B cell (primary cell): ENCODE data around the gene ELOB. TPM values are rescaled to one million over a fixed set of nuclear protein-coding genes. Genes with fewer than 3 reads are reported as not detected.

Experiments used
- ATAC-seq: fragments of 200-7000 bp; cut with Tn5 transposase; one replicate; pipeline ENCODE4 v1.10.0; 2021; ENCODE audit warnings: low read depth, mild to moderate bottlenecking, moderate number of reproducible peaks, moderate library complexity
- CTCF ChIA-PET: fragments of 350-600 bp; sonication (Branson Sonifier 250); formaldehyde crosslinking; loops from one replicate; lab custom pipeline; 2021; ENCODE audit warnings: antibody characterized with exemption, inconsistent platforms; lab: Charles Lee
- POLR2A ChIA-PET: fragments of 350-600 bp; sonication (Branson Sonifier 250); formaldehyde crosslinking; loops from one replicate; lab custom pipeline; 2021; ENCODE audit warnings: antibody characterized with exemption; lab: Charles Lee
- DNase-seq: peaks from one replicate; pipeline ENCODE4 v3.0.0; 2013
- H2AFZ ChIP-seq: 2 replicates; pipeline ENCODE4 v1.6.1; 2012; ENCODE audit warnings: mild to moderate bottlenecking, low read depth, low read length; ENCODE audit not compliant: insufficient read depth, poor library complexity, severe bottlenecking
- H3K27ac ChIP-seq, 2 donors: 1 replicate in 1 of 2; 2 replicates in 1 of 2; pipeline ENCODE4 v1.5.1; 2012 to 2013; ENCODE audit warnings: low read length in 2 of 2, mild to moderate bottlenecking in 2 of 2, moderate library complexity in 1 of 2
- H3K27me3 ChIP-seq, 4 experiments: fragments of 200-600 bp in 1 of 4; sonication (generic) in 1 of 4; replicated peaks in 1 of 4; 1 replicate in 2 of 4; 2 replicates in 2 of 4; pipeline versions ENCODE4 v1.6.1 to v1.7.0; 2013 to 2016; ENCODE audit warnings: low read length in 3 of 4, mild to moderate bottlenecking in 2 of 4, mixed read lengths in 1 of 4, moderate library complexity in 1 of 4; ENCODE audit not compliant: insufficient read depth in 4 of 4, control insufficient read depth in 3 of 4; ENCODE audit errors: control extremely low read depth in 1 of 4
- H3K36me3 ChIP-seq, 2 experiments: replicated peaks in 1 of 2; 1 replicate in 1 of 2; 2 replicates in 1 of 2; pipeline versions ENCODE4 v1.6.1 to v1.7.1; 2013; ENCODE audit warnings: low read length in 1 of 2; ENCODE audit not compliant: insufficient read depth in 2 of 2, control insufficient read depth in 1 of 2; ENCODE audit errors: control extremely low read depth in 1 of 2, extremely low read depth in 1 of 2
- H3K4me1 ChIP-seq, 2 donors: fragments of 200-600 bp in 1 of 2; sonication (generic) in 1 of 2; 1 replicate in 1 of 2; 2 replicates in 1 of 2; pipeline versions ENCODE4 v1.5.1 to v1.6.1; 2013 to 2017; ENCODE audit warnings: low read length in 2 of 2; ENCODE audit not compliant: control insufficient read depth in 2 of 2, insufficient read depth in 2 of 2
- H3K4me2 ChIP-seq: replicated peaks from 2 replicates; pipeline ENCODE3; 2012; ENCODE audit warnings: mild to moderate bottlenecking, low read depth, low read length; ENCODE audit not compliant: poor library complexity, severe bottlenecking
- H3K4me3 ChIP-seq, 5 experiments: fragments of 200-600 bp in 1 of 5; sonication (generic) in 1 of 5; 1 replicate in 3 of 5; 2 replicates in 2 of 5; pipeline versions ENCODE4 v1.5.1 to v1.7.0; 2011 to 2016; ENCODE audit warnings: low read length in 4 of 5, mild to moderate bottlenecking in 4 of 5, low read depth in 2 of 5, control low read depth in 1 of 5, moderate library complexity in 1 of 5; ENCODE audit not compliant: insufficient read depth in 1 of 5; ENCODE audit errors: control extremely low read depth in 1 of 5, extremely low read depth in 1 of 5
- H3K79me2 ChIP-seq: fragments of 200-600 bp; sonication (generic); one replicate; pipeline ENCODE4 v1.6.0; 2016; ENCODE audit warnings: low read length; ENCODE audit not compliant: control insufficient read depth, insufficient read depth
- H3K9ac ChIP-seq: fragments of 200-600 bp; sonication (generic); 2 replicates; pipeline ENCODE4 v1.6.1; 2017; ENCODE audit warnings: mild to moderate bottlenecking, low read length, moderate library complexity
- H3K9me3 ChIP-seq, 3 donors: one replicate each; pipeline versions ENCODE4 v1.6.1 to v1.7.1; 2013; ENCODE audit warnings: low read length in 2 of 3; ENCODE audit not compliant: control insufficient read depth in 2 of 3, insufficient read depth in 1 of 3; ENCODE audit errors: control extremely low read depth in 1 of 3
- H4K20me1 ChIP-seq: 2 replicates; pipeline ENCODE4 v1.6.0; 2012; ENCODE audit warnings: mild to moderate bottlenecking, low read length; ENCODE audit not compliant: insufficient read depth, control insufficient read depth, poor library complexity, severe bottlenecking
- H3K27ac Mint-ChIP-seq: one replicate; pipeline ENCODE4 v1.8.0; 2021; ENCODE audit warnings: mixed read lengths
- H3K27me3 Mint-ChIP-seq: one replicate; pipeline ENCODE4 v1.8.0; 2021; ENCODE audit warnings: mixed read lengths
- H3K4me1 Mint-ChIP-seq: one replicate; pipeline ENCODE4 v1.8.0; 2021; ENCODE audit warnings: mixed read lengths
- H3K4me3 Mint-ChIP-seq: one replicate; pipeline ENCODE4 v1.8.0; 2021; ENCODE audit warnings: mixed read lengths
- H3K9me3 Mint-ChIP-seq: one replicate; pipeline ENCODE4 v1.8.0; 2022; ENCODE audit warnings: mixed read lengths; ENCODE audit not compliant: insufficient read depth
- CTCF ChIP-seq: fragments of 200-600 bp; IDR thresholded peaks from one replicate; pipeline ENCODE4 v1.8.0; 2022; ENCODE audit warnings: antibody characterized with exemption, mild to moderate bottlenecking
- EZH2 ChIP-seq: IDR thresholded peaks from 2 replicates; pipeline ENCODE4 v1.6.1; 2012; ENCODE audit warnings: borderline replicate concordance, low read depth, mild to moderate bottlenecking, moderate library complexity, low read length; ENCODE audit not compliant: insufficient read depth, poor library complexity, severe bottlenecking
- WGBS: methylation state at CpG from one replicate; pipeline ENCODE4 v1.1.5; 2013; ENCODE audit warnings: missing lambda C conversion rate; ENCODE audit not compliant: insufficient coverage; 5-methylcytosine and 5-hydroxymethylcytosine counted together
- intact Hi-C: fragments of 100-400 bp; cut with micrococcal nuclease; formaldehyde crosslinking; loops from one replicate; pipeline ENCODE4 v1.10.0; 2022
- polyA plus RNA-seq: library from polyadenylated mRNA; depleted of rRNA; stranded (reverse); fragments of >200 nt; gene quantifications from 2 replicates; pipeline ENCODE4 v1.2.3, GENCODE V29; 2012
- total RNA-seq, 2 donors: library from RNA; stranded (reverse); fragments of 120-200 nt in 1 of 2; gene quantifications; 1 replicate in 1 of 2; 2 replicates in 1 of 2; pipeline versions ENCODE4 v1.2.3 to v1.2.4, GENCODE V29; 2013 to 2022

Gene ELOB
- total and polyA plus RNA-seq, 2 donors (not counting 1 experiment from before 2014, with no cell fraction given), result 93.1 to 136 TPM

DNA sequence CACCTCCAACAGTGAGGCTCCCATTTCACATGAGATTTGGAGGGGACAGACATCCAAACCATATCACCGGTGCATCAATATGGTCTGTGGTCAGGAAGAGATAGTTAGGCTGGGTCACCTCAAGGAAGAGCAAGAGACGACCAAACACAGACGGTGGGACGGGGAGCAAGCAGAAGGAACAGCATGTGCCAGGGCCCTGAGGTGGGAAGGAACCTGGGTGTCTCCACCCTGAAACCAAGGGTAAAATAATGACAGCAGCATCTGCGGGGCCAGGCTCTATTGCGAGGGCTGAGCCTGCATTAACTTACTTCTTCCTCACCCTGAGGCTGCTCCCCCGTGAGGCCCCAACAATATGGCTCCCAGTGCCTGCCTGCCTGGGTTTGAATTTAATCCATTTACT lies 31.1 kb upstream of the ELOB start:
- Histone ChIP-seq H3K79me2 (no peaks in the 10 kb centered on the region), H3K27me3 (peaks cover 0 to 21% (median 8%) of the 10 kb centered on the region in 4 experiments), H4K20me1 (no peaks in the 10 kb centered on the region), H3K4me1 (no peaks in the 10 kb centered on the region), H3K27ac (no peak overlapping the region), H2AFZ (no peak overlapping the region), H3K4me2 (no peak overlapping the region), H3K36me3 (no peaks in the 10 kb centered on the region), H3K4me3 (no peak overlapping the region), H3K9me3 (peaks cover 0 to 13% (median 7%) of the 10 kb centered on the region in 3 donors), H3K9ac (no peak overlapping the region)
- CTCF ChIA-PET, result no interaction called here
- intact Hi-C loops, result no loop called here
- DNase-seq (no peak), ATAC-seq (no peak)
- Mint-ChIP-seq H3K27me3 (peaks cover 49% of the 10 kb centered on the region), H3K4me1 (no peaks in the 10 kb centered on the region), H3K9me3 (peaks cover 5% of the 10 kb centered on the region), H3K27ac (no peak overlapping the region), H3K4me3 (no peak overlapping the region)
- TF ChIP-seq EZH2 (no peak), CTCF (no peak)
- 83% methylated on average over 3 of the region's 7 CpGs for WGBS
- POLR2A ChIA-PET, result no interaction called here

DNA sequence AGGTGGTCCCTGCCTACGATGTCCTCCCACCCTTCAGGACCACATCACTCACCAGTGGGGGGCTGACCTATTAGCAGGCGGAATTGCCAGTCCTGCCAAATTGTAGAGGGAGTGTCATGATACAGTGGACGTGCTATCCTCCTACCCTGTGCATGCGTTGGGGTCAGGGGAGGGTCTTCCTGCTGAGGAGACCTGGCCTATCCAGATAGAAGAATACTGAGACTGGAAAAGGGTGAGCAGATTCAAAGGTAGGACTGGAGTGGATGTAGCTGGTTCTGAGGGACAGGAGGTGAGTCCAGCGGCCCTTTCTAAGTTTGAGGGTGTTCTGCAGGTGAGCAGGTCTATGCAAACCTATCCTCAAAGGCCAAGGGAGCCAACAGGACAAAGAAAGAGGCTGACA lies 29.2 kb upstream of the ELOB start:
- TF ChIP-seq EZH2 (no peak), CTCF (no peak)
- ATAC-seq, result no peak
- WGBS, result 93% methylated on average over 4 of the region's 5 CpGs
- intact Hi-C loops, result no loop called here
- Mint-ChIP-seq H3K4me3 (no peak overlapping the region), H3K27me3 (peaks cover 39% of the 10 kb centered on the region), H3K27ac (no peak overlapping the region), H3K9me3 (peaks cover 5% of the 10 kb centered on the region), H3K4me1 (no peaks in the 10 kb centered on the region)
- no peaks in the 10 kb centered on the region for H4K20me1 ChIP-seq
- H3K9ac ChIP-seq, result no peak overlapping the region
- no peaks in the 10 kb centered on the region for H3K79me2 ChIP-seq
- no peaks in the 10 kb centered on the region for H3K36me3 ChIP-seq
- no peaks in the 10 kb centered on the region for H3K4me1 ChIP-seq
- POLR2A ChIA-PET, result no interaction called here
- H2AFZ ChIP-seq, result no peak overlapping the region
- H3K4me3 ChIP-seq, result no peak overlapping the region
- DNase-seq, result no peak
- CTCF ChIA-PET, result no interaction called here
- peaks cover 0 to 14% (median 6%) of the 10 kb centered on the region in 4 experiments for H3K27me3 ChIP-seq
- H3K9me3 ChIP-seq, result peaks cover 0 to 13% (median 7%) of the 10 kb centered on the region in 3 donors
- no peak overlapping the region for H3K4me2 ChIP-seq
- no peak overlapping the region for H3K27ac ChIP-seq
